Bladder microvascular endothelial cell (primary cell): ENCODE results near the gene RFX3. TPM values are rescaled to one million over a fixed set of nuclear protein-coding genes. Genes with fewer than 3 reads are reported as not detected.

ENCODE experiments used
- total RNA-seq: library from RNA; depleted of rRNA; stranded (reverse); fragments of >200 nt; gene quantifications from 2 replicates; pipeline ENCODE4 v1.2.3, GENCODE V29; 2014

RFX3 gene
- total RNA-seq, result 5.5 and 12.3 TPM in 2 replicates

GRCh38 chr9:3525836-3526164 lies at the start of gene RFX3:
TSS of gene RFX3 (minus strand) at chr9:3526001. CDS start at chr9:3395588, 130,413 bp downstream.

